T47D (cell line): ENCODE results near the gene GAST.
A peak's percentile ranks its signal among the peaks of the same experiment; 100 is the strongest.
"Not testable (repeated sequence)": the region's sequence is repeated elsewhere in the genome, so short reads cannot be mapped to it uniquely, and the experiment has no call there.

Experiments
- DNase-seq, 2 experiments: peaks; one replicate each; pipeline versions ENCODE4 v3.0.0 to v3.0.0-alpha.2; 2011 to 2012; ENCODE audit warnings: low read depth in 1 of 2, low spot score in 1 of 2
- JUND ChIP-seq: IDR thresholded peaks from 2 replicates; pipeline ENCODE4 v1.6.1; 2012; ENCODE audit warnings: low read depth
- in situ Hi-C: cut with HindIII; loops from 2 replicates; pipeline ENCODE4 v1.10.0; 2016; ENCODE audit warnings: low sequenced_read_pairs, low pct_unique_long_range_greater_than_20kb

The GAST gene, protein sequence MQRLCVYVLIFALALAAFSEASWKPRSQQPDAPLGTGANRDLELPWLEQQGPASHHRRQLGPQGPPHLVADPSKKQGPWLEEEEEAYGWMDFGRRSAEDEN

DNA sequence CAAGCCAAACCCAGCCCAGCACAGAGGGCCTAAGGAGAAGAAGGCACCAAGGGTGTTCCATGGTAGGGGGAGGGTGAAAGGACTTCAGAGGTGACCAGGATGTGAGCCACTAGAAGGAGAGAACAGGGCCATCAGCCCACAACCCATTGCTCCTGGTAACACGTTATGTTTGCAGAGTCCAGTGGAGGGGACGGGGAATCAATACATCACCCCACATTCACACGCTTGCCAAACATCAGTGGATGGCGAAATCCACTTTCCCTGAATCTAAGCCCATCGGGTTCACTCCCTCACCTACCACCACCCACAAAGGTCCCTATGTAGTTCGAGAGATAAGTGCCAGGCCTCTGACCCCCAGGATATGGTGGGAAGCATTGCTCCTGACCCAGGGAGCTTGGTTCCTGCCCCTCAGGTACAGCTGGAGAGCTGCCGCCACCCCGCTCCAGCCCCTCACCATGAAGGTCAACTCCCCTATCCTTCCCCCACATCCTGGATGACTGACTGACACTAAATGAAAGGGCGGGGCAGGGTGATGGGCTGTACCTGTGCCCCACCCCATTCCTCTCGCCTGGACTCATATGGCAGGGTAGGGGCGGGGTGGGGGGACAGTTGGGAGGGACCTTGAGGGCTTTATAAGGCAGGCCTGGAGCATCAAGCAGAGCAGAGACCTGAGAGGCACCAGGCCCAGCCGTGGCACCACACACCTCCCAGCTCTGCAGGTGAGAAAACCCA, at the start of gene GAST:
Gene GAST (plus strand): TSS at position 663 of the 732 bp plus-strand sequence. CDS start 3,106 bp downstream, outside the sequence.
- no peak for TF ChIP-seq JUND
- in situ Hi-C loops = no loop called here
- DNase-seq = no peak

DNA sequence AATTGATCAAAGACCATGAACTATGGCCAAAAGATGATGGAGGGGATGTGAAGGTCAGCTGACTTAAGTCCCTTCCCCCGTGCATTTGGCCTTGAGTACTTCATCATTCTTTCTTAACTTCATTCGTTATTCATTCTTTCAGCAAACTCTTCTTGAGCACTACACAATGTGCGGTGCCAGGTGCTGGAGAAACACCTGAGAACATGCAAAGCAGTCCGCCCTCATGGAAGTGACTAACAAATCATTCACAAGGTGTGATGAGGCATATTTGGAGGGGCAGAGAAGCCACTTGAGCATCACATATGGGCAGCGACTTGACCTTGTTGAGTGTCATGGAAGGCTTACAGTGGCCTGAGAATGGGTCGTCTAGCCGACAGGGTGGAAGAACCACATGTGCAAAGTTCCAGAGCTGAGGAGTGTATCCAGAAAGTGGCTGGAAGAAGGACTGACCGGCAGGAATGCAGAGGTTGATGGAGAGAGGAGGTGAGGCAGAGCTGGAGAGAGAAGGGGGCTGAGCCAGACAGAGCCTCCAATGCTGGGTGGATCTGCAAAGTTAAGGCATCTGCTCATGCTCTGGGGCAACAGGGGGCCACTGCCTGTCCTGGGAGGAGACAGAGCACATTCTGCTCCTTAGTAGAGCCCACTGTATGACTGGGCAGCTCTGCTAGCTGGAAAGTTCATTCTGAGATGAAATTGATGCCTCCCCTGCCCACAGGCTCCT, 48.5 kb upstream of the GAST start:
- TF ChIP-seq JUND = no peak
- DNase-seq = no peak
- in situ Hi-C loops = no loop called here

DNA sequence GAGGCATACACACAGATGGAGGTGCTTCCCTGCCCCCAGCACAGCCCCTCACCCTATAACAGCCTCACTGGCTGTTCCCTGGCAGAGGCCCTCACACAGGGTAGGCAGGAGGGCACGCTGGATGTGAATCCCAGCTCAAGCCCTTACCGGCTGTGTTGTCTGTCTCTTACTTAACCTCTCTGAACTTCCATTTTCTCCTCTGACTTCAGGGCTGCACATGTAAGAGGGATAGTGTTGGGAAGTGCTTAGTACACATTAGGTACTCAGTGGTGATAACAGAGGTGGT, 48.0 kb upstream of the GAST start:
- no peak for TF ChIP-seq JUND
- DNase-seq = no peak
- in situ Hi-C loops = no loop called here

DNA sequence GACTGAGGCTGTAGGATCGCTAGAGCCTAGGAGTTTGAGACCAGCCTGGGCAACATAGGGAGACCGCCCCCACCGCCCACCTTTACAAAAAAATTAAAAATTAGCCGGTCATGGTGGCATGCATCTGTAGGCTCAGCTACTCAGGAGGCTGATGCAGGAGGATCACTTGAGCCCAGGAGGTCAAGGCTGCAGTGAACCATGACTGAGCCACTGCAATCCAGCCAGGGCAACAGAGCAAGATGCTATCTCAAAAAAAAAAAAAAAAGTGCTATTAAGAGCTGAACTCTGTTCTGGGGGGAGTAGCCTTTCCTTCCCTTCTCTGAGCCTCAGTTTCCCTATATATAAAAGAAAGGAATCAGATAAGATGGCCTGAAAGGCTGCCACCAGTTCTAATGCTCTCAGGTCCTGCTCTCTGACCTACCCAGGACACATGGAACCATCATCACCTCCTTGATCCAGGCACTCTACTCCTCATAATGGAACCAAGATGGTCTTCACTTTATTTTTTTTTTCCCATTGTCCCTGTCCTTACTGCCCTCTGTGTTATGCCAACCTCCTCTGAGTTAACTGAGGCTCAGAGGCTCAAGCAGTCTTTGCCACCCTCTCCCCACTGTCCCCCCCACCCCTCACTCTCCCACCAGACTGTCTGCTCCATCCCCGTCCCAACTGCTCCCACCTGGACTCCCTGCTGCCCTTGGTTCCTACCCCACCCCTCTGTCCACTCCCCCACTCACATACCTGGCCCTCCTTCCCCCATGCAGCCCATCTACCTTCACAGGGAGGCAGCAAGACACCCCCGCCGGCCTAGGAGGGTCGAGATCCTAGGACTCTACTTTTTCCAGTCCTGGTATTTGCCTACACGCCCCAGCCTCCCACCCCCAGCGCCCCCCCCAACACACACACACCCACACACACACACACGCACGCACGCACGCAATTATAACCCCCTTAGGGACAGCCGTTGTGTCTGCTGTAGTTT, 47.3 kb upstream of the GAST start:
- in situ Hi-C loops = no loop called here
- TF ChIP-seq JUND = no peak
- DNase-seq = no peak

DNA sequence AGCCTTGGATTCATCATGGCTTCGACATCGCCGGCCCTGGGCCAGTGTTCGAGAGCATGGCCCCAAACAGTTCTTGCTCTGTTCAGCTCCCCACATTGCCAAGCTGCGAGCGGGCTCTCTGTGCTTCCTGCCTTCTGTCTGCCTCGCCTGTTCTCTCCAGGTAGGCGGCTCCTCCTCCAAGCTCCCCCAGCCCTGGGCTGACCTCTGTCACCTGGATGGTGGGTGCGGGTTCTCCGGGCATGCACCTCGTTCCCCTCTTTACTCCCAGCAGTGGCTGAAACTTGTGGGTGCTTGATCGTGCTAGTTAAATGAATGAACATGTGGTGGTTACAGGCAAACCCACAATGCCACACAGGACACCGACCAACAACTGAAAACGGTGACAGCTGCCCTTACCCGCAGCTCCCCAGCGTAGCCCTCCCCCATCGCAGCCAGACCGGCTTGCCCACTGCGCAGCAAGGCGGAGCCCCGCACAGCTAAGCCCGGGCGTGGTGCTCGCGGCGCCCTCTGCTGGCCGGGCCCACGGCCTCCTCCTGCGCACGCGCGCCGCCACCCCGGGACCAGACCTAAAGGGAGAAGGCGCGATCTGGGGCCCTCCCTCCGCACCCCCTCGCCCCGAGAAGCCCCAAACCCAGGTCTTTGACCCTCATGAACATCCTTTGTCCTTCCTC, 46.4 kb upstream of the GAST start:
- no peak for TF ChIP-seq JUND
- in situ Hi-C loops = no loop called here
- peak; percentile 96 for DNase-seq

DNA sequence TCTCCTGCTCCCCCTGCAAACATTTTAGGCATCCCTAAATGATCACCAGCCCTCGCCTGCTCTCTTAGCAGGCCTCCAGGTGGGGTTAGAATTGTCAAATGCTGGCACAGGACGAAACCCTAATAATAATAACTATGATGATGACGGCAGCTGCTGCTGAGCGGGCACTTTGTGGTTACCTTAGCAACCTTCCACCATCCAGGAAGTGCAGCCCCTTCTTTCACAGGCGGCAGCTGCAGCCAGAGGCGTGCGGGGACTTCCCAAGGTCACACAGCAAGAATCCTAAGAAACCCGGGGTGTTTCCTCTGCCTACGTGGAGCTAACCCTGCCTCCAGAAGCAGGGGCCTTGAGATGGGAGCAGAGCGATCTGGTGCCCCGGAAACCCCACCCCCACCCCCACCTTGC, 45.9 kb upstream of the GAST start:
- in situ Hi-C loops = no loop called here
- DNase-seq = no peak
- TF ChIP-seq JUND = no peak

DNA sequence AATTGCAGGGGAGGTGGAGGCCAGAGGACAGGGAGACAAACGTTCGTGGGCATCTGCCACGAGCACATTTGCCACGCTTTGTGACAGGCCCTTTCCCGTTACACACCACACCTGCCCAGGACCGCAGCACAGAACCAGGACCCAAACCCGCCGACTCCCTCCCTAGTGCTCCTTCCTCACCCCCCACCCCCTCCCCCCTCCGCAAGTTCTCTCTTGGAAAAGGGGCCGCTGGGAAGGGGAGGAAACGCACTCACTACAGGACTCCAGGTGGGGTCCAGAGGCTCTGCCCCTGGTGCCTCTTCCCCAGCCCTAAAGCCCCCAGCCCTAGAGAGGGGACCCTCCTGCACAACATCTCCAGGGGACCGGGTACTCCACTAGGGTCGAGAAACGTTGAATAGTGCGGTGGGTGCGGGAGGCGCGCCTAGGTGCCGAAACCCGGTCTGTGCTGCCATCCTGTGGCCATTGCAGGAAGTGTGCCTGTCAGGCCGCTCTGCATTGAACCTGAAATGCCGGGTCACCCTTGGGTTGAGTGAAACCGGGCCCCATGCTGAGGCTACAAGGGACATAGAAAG, 45.3 kb upstream of the GAST start:
- TF ChIP-seq JUND = no peak
- in situ Hi-C loops = no loop called here
- peak; percentile 81 to 90 for DNase-seq

DNA sequence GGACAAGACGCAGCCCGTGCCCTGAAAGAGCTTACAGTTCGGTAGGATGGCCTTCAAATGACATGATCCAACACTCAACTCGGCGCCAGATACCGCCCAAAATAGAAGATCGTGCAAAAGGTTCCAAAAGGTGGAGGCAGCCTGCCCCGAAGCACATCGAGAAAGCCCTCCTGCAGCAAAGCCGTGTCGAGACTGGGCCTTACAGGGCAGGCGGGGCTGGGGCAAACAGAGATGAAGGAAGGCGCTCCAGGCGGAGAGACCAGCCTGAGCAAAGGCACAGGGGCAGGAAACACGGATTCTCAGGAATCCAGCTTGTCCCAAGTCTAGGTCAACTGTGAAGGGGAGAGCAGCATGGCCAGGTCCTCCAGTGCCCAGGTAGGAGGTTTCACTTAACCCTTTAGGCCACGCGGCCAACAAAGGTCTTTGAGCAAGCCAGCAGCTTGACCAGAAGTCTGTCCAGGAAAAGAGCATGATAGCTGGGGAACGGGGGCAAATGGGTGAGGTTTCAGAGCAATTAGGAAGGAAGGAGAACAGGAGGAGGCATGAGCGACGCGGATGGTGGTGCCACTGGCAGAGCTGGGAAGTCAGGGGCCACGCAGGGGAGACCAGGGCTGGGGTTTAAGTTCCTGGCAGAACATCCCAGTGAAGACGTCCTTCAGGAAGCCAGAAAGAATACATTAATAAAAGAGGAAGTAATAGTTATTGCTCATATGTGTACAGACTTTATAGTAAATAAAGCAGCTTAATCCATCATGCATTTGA, 44.7 kb upstream of the GAST start:
- in situ Hi-C loops = no loop called here
- no peak for DNase-seq
- TF ChIP-seq JUND = no peak

DNA sequence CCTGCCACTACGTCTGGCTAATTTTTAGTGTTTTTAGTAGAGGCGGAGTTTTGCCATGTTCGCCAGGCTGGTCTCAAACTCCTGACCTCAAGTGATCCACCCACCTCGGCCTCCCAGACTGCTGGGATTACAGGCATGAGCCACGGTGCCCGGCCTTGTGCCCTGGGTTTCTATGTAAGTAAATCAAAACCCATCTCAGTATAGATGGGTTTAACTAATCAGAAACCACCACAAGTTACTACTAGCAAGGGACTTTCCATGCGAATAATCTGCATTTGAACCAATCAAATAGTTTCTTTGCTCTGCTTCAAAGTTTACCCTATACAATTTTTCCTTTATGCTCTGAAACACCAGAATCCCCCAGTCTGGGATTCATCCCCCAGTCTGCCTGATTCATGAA, 40.0 kb upstream of the GAST start:
- TF ChIP-seq JUND = no peak
- DNase-seq = no peak
- in situ Hi-C loops = no loop called here

DNA sequence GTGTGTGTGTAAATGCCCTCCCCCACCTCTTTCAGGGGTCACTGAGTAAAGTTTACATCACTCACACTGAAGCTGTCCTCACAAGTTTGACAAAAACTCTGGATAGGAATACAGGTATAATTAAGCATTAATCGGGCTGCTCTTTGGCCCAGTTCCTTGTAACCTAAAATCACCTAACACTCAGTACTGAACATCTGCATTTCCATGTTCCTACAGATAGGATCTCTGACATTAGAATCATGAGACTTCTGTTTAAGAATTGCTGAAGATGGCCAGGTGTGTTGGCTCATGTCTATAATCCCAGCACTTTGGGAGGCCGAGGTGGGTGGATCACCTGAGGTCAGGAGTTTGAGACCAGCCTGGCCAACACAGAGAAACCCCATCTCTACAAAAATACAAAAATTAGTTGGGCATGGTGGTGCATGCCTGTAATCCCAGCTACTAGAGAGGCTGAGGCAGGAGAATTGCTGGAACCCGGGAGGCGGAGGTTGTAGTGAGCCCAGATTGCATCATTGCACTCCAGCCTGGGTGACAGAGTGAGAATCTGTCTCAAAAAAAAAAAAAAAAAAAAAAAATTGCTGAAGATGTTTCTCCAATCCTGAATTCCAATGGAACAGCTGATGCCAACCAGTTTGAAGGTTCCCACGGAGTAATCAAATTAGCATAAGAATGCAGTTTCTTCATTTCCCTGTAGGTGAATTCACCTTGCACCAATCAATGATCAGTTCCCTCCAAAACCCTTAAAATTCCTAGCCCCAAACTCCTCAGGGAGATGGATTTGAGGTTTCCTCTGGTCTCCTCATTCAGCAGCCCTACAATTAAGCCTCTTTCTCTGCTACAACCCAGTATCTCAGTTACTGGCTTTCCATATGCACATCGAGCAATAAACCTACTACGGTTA, 36.7 kb upstream of the GAST start:
- DNase-seq, in situ Hi-C loops: not testable (repeated sequence)
